Renal pelvis (tissue), 12 donors: ENCODE measurements around the gene CCL27. TPM values are rescaled to one million over a fixed set of nuclear protein-coding genes. Genes with fewer than 3 reads are reported as not detected.

ENCODE experiments used
- DNase-seq: peaks from one replicate; pipeline ENCODE4 v3.0.0-alpha.2; 2013
- long read RNA-seq, 16 experiments: transcript quantifications; one replicate each; lab custom pipeline, GENCODE V29; 2026
- polyA plus RNA-seq, 3 donors: library from polyadenylated mRNA; unstranded; fragments of 120-200 nt; gene quantifications; one replicate each; pipeline ENCODE4 v1.2.1, GENCODE V29; 2013; ENCODE audit not compliant: insufficient read length in 3 of 3

Gene CCL27, protein sequence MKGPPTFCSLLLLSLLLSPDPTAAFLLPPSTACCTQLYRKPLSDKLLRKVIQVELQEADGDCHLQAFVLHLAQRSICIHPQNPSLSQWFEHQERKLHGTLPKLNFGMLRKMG
- under 1 TPM; 0.37 to 0.95 (median 0.95) TPM for polyA plus RNA-seq
- long read RNA-seq, donor 1: 0 reads
- long read RNA-seq, donor 2, partial matches to known transcripts: 0 of 1 reads
- long read RNA-seq, donor 2, other reads (novel, unspliced or antisense): 0 of 1 reads
- long read RNA-seq, donor 3: 0 reads
- long read RNA-seq, donor 4: 0 reads
- long read RNA-seq, donor 5: 0 reads
- long read RNA-seq, donor 6, partial matches to known transcripts: 82 of 87 reads
- long read RNA-seq, donor 6, other reads (novel, unspliced or antisense): 5 of 87 reads
- long read RNA-seq, donor 7: 0 reads
- long read RNA-seq, donor 8: 0 reads
- long read RNA-seq, donor 9: 0 reads
- long read RNA-seq, donor 10: 0 reads
- long read RNA-seq, donor 11: 0 reads
- long read RNA-seq, donor 12: 0 reads
- long read RNA-seq, donor 13: 0 reads
- long read RNA-seq, donor 14: 0 reads
- long read RNA-seq, donor 15, partial matches to known transcripts: 0 of 1 reads
- long read RNA-seq, donor 15, other reads (novel, unspliced or antisense): 0 of 1 reads
- long read RNA-seq, donor 16, partial matches to known transcripts: 0 of 1 reads
- long read RNA-seq, donor 16, other reads (novel, unspliced or antisense): 0 of 1 reads

DNA sequence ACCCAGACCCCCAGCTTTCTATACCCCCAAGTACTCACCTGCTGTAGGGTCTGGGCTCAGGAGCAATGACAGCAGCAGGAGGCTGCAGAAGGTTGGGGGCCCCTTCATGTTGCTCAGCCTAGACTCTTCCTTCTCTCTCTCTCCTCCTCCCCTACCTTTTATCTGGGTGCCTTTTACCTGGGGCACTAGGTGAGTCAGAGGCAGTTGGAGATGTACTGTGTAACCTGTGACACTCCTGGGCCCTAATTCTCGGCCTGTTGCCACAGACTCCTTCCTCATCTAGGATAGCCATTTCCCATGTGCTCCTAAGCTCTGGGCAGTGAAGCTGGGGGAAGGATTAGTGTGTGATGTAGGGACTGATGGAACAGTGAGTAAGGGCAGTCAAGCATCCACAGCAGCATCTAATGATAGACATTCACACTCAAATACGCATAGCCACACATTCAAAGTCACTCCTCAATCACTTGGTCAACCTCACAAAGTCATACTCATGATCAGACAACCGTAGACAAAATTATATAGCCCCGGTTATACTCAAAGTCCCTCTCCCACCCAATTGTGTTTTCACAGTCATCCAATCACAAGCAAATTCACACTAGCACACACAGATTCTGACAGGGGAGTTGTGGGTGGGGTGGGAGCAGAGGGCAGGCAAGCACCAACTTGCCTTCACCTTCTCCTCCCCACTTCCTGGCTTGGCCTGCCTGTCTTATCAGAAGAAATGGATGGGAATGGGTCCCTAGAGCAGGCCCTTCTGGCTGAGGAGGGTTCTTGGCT, at the start of gene CCL27:
TSS of gene CCL27 (minus strand) at position 132 of the 777 bp plus-strand sequence. CDS start at position 108, 24 bp downstream.
- no peak for DNase-seq

DNA sequence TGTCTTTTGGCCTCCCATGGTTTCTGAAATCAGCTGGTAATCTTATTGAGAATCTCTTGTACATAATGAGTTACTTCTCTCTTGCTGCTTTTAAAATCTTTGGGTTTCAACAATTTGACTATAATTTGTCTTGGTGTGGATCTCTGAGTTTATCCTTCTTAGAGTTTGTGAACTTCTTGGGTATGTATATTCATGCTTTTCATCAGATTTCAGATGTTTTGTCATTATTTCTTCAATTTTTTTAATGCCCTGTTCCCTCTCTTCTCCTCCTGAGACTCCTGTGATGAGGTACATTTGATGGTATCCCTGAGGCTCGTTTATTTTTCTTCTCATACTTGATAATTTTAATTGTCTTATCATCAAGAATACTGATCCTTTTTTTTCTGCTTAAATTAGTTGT, 49.7 kb upstream of the CCL27 start:
- no peak for DNase-seq

GRCh38 chr9:34710023-34710422, 47.6 kb upstream of the CCL27 start, which contains the start of gene CCL21:
CCL21 (minus strand) TSS chr9:34710136; CDS start chr9:34710066, 70 bp downstream.
- DNase-seq: peak; percentile 41

DNA sequence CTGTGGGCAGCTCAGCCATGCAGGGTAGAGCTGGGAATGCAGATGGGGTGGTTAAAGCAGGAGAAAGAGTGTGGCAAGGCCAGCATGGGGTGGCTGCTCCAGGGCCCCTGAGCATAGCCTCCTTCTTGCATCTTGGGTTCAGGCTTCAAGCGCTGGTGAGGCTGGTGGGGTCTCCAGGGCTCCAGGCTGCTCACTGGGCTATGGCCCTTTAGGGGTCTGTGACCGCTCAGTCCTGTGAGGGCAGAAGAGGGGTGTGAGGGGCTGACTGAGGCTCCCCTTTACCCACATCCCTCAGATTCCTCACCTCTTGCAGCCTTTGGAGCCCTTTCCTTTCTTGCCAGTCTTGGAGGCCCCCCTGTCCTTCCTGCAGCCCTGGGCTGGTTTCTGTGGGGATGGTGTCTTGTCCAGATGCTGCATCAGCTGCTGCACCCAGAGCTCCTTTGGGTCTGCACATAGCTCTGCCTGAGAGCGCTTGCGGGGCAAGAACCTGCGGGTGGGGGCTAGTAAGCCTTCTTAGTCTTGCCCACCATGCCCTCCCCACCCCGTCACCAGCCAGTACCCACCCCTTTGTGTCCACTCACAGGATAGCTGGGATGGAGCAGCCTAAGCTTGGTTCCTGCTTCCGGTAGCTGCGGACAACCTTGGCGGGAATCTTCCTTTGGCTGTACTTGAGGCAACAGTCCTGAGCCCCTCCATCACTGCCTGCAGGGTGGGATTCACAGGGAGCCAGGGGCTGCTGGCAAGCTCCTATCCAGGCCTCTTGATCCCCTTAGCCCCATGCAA, 46.9 kb upstream of the CCL27 start:
- no peak for DNase-seq

- DNase-seq: no peak
Measured at GRCh38 chr9:34707130-34707529, 44.7 kb upstream of the CCL27 start.

DNA sequence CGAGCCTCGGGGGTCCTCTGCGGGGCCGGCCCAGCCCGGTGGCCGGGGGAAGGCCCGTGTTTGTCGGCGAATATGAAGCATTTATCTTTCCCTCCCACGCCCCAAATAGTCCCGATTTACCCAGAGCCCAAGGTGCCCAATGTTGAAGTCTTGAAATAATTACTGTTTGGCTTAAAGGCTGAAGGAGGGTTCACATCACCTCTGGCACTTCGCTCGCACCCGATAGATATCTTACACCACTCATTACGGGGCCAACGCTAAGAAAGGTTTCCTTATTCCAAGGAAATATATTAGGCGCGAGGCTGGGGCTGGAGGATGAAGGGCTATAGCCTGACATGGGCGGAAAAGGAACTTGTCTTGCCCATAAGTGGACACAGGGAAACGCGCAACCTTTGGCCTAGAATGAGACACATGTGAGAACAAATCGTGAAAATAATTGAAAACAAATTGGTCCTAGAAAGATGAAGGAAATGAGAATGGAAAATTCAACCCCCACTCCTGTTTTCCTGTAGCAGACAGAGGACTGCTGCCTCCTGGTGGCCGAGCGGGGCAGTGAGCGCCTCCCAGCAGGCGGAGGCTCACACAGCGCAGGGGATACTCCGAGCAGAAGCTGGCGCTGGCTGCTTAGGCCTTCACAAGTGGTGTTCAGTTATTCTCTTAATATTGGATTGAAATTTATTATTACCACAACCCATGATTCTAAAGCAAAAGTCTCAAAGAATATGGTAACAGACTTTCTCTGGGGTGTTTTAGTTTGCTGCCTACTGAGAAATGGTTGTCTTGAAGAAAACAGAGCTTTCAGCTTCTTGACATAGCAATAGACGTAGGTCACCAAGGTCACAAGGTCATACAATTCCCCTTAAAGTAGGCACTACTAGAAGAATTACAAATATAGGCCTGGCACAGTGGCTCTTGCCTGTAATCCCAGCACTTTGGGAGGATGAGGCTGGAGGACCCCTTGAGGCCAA, 39.6 kb upstream of the CCL27 start:
- DNase-seq: peak; percentile 68

DNA sequence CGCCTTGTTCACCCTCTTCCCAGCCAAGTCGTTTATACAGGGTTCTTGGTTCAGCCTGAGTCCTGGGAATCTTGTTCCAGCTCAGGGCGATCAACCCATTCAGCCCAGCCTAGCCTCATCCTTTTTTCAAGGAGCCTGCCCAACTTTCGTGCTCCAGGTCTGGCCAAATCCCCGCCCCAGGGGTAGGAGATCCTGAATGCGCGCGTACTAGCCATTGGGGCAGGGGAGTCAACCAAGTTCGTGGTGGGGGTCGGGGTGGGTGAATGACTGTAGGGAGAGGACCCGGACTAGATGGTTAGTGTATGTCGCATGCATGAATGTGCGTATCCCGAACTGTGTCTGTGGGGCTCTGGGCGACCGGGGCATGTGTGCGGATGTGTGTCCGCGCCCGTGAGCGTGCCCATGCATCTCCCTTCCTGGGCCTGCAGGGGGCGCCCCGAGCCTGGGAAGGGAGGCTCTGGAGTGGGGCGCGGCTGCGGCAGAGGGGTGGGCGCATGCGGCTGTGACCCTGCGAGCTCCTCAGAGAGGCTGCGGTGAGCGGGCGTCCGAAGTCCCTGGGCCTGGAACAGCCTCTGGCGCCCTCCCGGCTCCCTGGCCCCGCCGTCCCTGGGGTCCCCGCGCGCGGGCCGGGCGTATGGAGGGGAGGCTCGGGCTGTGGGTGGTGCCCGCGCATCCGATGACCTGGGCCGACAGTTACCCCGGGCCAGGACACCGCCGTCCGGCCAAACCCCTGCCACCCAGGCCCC, 38.7 kb upstream of the CCL27 start:
- peak; percentile 71 for DNase-seq

- no peak for DNase-seq
Measured at GRCh38 chr9:34694811-34695210, 32.4 kb upstream of the CCL27 start.

DNA sequence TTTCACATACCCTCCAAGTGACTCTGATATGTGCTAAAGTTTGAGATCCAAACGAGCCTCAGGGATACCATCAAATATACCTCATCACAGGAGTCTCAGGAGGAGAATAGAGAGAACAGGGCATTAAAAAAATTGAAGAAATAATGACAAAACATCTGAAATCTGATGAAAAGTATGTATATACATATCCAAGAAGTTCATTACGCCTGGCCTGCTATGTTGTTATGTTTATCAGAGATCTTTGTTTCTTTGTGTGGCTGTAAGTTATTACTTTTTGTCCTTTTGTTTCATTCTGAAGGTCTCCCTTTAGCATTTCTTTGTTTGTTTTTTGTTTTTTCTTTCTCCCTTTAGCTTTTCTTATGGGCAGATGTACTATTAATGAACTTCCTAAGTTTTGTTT, 31.1 kb upstream of the CCL27 start:
- no peak for DNase-seq

GRCh38 chr9:34691936-34692315, 29.5 kb upstream of the CCL27 start:
- no peak for DNase-seq

DNA sequence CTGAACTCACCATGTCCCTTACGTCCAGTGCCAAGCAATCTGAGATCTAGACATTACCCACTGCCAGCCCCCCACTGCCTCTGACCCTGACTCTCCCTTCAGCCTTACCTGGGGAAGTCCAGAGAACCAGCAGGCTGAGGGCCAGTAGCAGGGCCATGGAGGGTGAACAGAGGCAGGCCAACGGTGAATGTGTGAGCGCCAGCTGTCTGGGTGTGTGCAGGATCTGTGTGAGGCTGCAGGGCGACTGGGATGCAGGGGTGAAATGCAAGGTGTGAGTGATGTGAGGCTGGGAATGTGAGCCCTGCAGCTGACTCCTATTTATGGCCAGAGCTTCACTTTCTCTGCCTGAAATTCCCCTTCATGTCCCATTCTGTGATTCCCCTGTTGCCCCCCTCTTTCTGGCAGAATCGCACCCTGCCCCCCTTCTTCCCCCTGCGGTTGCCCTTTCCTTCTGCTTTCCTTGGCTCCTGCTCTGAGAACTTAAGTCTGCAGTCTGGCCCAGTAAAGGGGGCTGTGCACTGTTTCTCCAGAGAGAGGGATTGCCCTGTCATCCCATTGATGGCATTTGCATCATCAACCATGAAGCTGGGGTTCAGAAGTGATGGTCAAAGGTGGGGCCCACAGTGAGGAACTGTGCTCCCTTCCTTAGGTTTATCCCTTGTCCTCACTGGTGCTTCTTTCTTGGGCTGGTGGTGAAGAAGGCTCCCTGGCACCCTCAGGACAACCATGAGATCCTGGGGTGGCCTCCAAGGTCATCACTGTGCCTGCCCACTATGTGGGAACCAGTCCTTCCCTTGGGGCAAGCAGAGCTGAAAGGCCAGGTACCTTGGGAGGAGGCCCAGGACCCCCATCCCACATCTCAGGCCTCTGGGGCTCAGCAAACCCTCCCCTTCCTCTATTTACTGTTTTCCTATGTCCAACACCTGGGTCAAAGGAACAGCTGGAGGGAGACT, 28.8 kb upstream of the CCL27 start, which contains the start of gene CCL19:
TSS of gene CCL19 (minus strand) at position 294 of the 953 bp plus-strand sequence. CDS start at position 157, 137 bp downstream.
- no peak for DNase-seq

DNA sequence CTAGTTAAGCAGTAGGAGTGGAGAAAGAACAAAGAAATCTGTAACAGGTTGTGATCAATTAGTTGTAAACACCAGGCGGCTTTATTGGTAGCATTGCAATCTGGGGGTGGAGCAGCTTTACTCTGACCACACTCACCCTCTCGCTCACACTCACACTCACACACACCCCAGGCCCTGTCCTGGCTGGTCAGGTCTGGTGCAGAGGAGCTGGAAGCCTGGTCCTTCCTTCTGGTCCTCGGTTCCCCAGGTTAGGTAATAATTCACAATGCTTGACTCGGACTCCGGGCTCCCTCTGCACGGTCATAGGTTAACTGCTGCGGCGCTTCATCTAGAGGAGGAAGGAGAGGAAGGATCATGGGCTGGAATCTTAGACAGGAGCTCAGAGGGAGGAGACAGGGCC, 27.1 kb upstream of the CCL27 start:
- no peak for DNase-seq

DNA sequence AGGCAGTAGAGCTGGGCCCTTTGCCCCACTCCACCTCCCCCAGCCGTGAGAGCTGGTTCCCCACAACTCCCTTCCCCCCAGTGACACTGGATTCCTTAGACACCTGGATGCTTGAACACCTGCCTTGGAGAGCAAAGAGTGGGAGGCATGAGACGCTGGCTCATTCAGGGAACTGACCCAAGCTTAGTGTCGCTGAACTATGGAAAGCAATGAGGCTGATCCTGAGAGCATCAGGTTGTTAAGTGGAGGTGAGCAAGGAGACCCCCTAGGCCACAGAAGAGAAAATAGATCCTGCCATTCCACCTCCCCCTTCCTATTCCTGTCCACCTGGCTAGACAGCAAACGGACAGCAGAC, 26.6 kb upstream of the CCL27 start:
- no peak for DNase-seq

DNA sequence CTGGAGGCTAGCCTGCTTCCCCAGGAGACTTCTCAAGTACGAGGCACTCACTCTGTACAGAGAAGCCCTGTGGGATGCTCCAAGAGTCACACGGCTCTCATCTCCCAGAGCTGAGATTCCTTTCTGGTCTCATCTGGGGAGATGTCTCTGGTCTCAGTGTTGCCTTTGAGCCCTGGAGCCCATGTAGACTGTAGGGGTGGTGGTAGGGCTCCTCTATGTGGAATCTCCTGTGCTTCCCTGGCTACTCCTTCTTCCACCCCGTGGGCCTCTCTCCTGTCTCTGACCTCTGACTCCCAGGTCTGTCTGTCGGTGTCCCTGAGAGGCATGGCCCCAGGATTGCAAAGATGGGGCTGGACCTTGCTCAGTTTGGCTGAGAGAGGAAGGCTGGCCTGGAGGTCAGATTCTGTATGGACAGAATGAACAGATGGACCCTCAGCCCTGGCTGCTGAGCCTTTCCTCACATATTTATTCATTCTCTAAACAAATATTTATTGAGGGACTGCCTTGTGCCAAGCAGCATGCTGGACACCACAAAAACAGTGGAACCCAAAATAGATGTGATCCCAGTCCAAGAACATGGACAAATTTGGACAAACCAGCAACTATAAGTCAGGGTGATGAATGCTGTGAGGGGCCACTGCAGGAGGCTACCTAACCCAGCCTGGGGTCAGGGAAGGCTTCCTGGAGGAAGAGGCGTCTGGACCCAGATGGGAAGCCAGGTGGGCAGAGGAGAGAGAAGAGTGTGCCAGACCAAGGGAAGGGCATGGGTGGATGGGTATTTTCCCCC, 26.1 kb upstream of the CCL27 start:
- DNase-seq: no peak

- DNase-seq: no peak
Measured at GRCh38 chr9:34687276-34688030, 25.0 kb upstream of the CCL27 start.

DNA sequence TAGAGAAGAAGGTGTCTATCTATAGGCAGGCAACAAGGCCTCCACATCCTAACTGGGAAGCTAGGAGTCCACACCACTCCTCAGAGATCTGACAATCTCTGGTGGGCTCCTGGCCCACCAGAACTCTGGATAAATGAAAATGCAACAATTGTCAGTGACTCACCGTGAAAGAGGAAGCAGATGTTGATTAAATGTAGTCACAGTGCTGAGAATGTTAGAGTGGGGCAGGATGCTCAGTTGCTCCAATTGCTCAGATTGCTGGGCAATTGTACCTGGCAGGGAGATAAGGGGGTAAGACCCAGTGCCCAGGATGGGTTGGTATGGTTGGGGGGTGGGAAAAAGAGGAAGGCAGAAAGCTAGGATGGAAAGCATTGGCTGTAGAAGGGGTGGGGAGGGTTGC, 24.3 kb upstream of the CCL27 start:
- no peak for DNase-seq

DNA sequence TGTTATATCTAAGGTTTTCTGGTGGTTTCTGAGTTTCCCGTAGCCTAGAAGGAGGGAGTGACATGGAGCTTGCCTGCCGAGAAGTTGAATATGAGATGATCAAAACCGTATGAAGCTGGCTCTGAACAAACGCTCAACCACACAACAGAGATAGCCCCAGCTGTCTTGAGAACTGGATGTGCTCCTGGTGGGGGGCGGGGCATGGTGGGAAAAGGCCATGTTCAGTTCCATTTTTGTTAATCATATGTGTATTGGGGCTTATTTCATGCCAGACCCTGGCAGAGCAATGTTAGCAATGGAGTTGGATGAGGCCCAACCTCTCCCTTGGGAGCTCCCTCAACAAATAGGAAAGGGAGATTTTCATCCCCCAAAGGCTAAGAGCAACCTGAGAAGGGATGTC, 23.8 kb upstream of the CCL27 start:
- DNase-seq: no peak
